ENCODE data around the gene TIMP2.
"Not testable (repeated sequence)": the region's sequence is repeated elsewhere in the genome, so short reads cannot be mapped to it uniquely, and the experiment has no call there.

The TIMP2 gene

DNA sequence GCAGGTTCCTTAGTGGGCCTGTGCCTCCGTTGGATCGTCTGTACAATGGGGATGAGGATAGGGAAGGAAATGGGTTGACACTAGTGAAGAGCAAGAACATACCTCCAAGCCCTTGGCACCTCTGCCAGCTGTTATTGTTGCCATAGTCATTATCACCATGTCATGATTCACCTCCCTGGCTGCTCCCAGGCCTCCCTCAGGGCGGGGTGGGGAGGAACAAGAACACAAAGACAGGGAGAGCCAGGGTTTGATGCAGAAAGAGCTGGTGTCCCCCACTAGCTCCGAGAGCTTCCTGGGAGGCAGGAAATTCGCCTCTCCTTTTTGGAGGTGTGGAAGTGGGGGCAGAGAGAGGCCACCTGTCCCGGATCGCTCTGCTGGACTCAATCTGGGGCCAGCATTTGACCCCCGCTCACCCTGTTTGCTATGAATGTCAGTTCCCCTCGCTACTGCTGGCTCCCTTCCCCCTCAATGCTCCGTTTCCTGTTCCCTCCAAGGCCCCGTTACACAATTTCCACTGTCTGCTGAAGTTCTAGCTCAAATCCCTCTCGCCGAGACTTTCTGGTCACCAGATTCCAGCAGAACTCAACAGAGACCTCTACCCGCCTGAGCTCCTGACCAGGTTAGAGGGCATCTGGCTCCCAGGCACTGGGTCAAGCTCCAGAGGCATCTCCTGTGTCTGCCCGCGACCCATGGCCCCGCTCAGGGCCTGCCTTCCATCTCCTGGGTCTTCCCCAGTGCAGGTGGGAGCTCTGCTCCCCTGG, 9.1 kb downstream of the TIMP2 start:
- peaks cover 10% of the 10 kb centered on the region; the same call in 1 of the 2 replicates for H3K4me1 ChIP-seq (ENCODE audit: insufficient read depth, low read length)

DNA sequence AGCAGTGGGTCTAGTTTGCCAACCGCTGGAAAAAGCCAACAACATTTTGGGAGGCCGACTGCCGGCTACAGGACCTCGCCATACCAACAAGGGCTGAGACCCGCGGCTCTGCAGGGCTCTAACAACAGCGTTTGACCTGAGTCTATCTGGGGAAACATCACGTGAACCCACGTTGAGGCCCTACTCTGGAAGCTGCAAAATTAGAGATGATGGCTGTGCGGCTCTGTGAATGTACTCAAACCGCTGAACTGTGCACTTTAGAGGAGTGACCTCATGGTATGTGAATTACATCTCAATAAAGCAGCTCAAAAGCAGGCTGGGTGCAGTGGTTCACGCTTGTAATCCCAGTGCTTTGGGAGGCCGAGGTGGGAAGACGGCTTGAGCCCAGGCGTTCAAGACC, 12.1 kb downstream of the TIMP2 start:
- Histone ChIP-seq H3K36me3 (ENCODE audit: insufficient read depth, low read length) (no peaks in the 10 kb centered on the region), H3K4me1 (ENCODE audit: insufficient read depth, low read length) (peaks cover 16% of the 10 kb centered on the region), H3K9me3 (ENCODE audit: control insufficient read depth, insufficient read depth, low read length) (no peaks in the 10 kb centered on the region), H3K9ac (ENCODE audit: low read depth, low read length) (no peak overlapping the region)

More for the DNA sequence above, 9.1 kb downstream of the TIMP2 start:
- Histone ChIP-seq H3K9me3 (ENCODE audit: control insufficient read depth, insufficient read depth, low read length) (no peaks in the 10 kb centered on the region), H3K36me3 (ENCODE audit: insufficient read depth, low read length) (no peaks in the 10 kb centered on the region), H3K9ac (ENCODE audit: low read depth, low read length) (no peak overlapping the region)

DNA sequence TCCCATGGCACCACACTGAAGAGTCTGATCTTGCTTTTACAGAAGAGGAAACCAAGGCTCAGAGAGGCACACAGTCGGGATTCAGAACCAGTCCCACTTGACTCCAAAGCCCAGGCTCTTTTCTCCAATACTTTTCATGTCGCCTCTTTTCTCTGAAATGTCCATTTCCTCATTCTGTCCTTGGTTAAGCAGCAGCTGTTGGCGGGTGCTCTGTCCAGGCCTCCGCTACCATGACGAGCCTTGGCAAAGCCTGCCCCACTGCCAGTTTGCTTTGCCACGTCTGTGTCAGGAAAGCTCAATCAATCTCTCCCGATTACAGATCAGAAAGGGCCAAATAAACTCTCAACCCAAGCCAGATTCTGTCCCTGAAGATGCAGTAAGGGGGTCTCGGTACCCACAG, 13.1 kb downstream of the TIMP2 start:
- H3K4me1 ChIP-seq (ENCODE audit: insufficient read depth, low read length) = peaks cover 16% of the 10 kb centered on the region
- H3K9ac ChIP-seq (ENCODE audit: low read depth, low read length) = no peak overlapping the region
- no peaks in the 10 kb centered on the region for H3K36me3 ChIP-seq (ENCODE audit: insufficient read depth, low read length)
- H3K9me3 ChIP-seq (ENCODE audit: control insufficient read depth, insufficient read depth, low read length) = no peaks in the 10 kb centered on the region

DNA sequence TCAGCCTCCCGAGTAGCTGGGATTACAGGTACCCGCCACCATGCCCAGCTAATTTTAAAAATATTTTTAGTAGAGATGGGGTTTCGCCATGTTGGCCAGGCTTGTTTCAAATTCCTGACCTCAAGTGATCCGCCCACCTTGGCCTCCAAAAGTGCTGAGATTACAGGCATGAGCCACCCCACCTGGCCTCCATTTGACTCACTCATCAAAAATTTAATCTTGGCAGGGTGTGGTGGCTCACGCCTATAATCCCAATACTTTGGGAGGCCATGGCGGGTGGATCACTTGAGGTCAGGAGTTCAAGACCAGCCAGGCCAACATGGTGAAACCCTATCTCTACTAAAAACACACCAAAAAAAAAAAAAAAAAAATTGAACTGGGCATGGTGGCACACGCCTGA, 13.6 kb downstream of the TIMP2 start:
- H3K36me3 ChIP-seq (ENCODE audit: insufficient read depth, low read length); H3K9ac ChIP-seq (ENCODE audit: low read depth, low read length); H3K9me3 ChIP-seq (ENCODE audit: control insufficient read depth, insufficient read depth, low read length): not testable (repeated sequence)
- peaks cover 14% of the 10 kb centered on the region for H3K4me1 ChIP-seq (ENCODE audit: insufficient read depth, low read length)

DNA sequence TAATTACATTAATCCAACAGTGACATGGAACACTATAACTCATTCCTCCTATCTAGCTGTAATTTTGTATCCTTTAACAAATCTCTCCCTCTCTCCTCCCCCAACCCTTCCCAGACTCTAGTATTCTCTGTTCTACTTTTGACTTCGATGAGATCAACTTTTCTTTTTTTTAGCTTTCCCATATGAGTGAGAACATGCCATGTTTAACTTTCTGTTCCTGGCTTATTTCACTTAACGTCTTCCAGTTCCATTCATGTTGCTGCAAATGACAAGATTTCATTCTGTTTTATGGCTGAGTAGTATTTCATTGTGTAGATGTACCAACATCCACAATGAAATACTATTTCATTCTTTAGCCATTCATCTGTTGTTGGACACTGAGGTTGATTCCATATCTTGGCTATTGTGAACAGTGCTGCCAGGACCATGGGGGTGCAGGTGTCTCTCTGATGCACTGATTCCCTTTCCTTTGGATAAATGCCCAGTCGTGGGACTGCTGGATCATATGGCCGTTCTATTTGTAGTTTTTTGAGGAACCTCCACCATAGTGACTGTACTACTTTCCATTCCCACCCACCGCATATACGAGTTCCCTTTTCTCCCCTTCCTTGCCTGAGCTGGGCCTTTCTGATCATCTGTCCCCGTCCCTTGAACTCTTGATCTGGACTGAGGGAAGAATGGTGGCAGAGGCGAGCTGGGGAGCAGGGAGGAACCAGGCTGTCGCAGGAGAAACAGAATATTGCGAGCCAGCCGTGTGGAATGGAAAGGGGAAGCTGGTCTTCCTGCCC, 14.5 kb downstream of the TIMP2 start:
- Histone ChIP-seq H3K9ac (ENCODE audit: low read depth, low read length) (no peak overlapping the region), H3K9me3 (ENCODE audit: control insufficient read depth, insufficient read depth, low read length) (no peaks in the 10 kb centered on the region), H3K4me1 (ENCODE audit: insufficient read depth, low read length) (peaks cover 6% of the 10 kb centered on the region; the same call in 1 of the 2 replicates), H3K36me3 (ENCODE audit: insufficient read depth, low read length) (no peaks in the 10 kb centered on the region)

DNA sequence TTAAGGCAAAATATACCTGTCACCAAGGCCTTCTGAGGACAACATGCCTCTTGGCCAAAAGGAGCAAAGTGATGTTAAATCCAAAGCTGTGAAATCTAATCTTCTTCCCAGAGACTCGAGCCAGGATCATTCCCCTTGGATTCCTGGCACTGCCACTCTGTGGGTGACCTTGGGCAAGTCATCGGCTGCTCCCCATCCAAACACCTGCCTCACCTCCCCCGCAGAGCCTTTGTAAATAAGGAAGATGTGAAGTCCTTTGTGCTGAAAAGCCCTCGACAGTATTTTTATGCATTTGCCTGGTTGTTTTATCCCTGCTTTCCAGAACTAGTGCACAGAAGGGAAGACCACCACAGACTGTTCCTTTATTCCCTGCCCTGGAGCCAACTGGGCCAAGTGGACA, 16.8 kb downstream of the TIMP2 start:
- Histone ChIP-seq H3K4me1 (ENCODE audit: insufficient read depth, low read length) (peaks cover 6% of the 10 kb centered on the region; the same call in 1 of the 2 replicates), H3K9ac (ENCODE audit: low read depth, low read length) (no peak overlapping the region), H3K9me3 (ENCODE audit: control insufficient read depth, insufficient read depth, low read length) (no peaks in the 10 kb centered on the region), H3K36me3 (ENCODE audit: insufficient read depth, low read length) (no peaks in the 10 kb centered on the region)

DNA sequence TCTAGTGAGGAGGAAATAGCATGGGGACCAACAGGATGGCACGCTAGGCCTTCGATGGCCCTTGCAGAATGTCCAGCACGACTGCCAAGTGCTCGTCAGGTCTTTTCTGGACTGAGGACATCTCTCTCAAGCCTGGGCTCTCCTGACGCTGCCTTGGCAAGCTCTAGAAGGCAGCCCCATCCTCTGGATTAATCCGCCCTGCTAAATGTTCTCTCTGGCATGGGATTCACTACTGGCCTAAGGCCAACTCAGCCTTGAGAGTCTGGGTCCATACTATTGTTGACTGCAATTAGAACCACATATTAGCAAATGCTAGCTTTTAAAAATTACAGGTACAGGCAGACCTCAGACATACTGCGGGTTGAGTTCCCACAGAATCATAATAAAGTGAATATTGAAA, 19.6 kb downstream of the TIMP2 start:
- Histone ChIP-seq H3K4me1 (ENCODE audit: insufficient read depth, low read length) (peaks cover 10% of the 10 kb centered on the region; the same call in 1 of the 2 replicates), H3K9ac (ENCODE audit: low read depth, low read length) (no peak overlapping the region), H3K9me3 (ENCODE audit: control insufficient read depth, insufficient read depth, low read length) (no peaks in the 10 kb centered on the region), H3K36me3 (ENCODE audit: insufficient read depth, low read length) (no peaks in the 10 kb centered on the region)

DNA sequence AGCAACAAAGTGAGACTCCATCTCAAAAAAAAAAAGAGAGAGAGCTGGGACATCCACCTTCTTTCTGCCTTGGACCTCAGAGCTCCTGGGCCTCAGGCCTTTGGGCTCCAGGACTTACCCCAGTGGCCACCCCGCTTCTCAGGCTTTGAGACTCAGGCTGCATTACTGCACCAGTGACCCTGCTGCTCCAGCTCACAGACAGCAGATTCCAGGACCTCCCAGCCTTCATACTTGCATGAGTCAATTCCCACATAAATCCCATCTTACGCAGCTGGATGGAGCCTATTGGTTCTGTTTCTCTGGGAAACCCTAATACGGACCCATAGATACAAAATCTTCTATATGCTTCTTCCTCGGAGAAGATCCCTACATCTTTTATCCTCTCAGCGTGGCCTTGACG, 20.1 kb downstream of the TIMP2 start:
- H3K9ac ChIP-seq (ENCODE audit: low read depth, low read length) = no peak overlapping the region
- H3K36me3 ChIP-seq (ENCODE audit: insufficient read depth, low read length) = no peaks in the 10 kb centered on the region
- H3K9me3 ChIP-seq (ENCODE audit: control insufficient read depth, insufficient read depth, low read length) = no peaks in the 10 kb centered on the region
- peaks cover 11% of the 10 kb centered on the region for H3K4me1 ChIP-seq (ENCODE audit: insufficient read depth, low read length)

DNA sequence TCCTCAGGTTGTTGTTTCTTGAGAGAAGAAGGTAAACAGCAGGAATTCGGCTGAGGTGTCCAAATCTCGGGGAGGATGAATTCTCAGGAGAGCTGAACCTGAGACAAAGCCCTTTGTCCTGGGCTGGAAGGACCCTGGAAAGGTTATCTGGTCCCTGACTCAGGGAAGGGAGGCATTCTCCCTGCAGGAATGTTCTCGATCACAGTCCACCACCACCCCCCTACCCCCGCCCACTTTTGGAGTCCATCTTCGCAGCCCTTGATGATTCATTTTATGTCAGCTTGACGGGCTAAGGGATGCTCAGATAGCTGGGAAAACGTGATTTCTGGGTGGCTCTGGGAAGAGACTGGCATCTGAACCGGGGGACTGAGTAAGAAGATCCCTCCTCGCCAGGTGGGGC, 20.8 kb downstream of the TIMP2 start:
- peaks cover 17% of the 10 kb centered on the region for H3K4me1 ChIP-seq (ENCODE audit: insufficient read depth, low read length)
- no peaks in the 10 kb centered on the region for H3K9me3 ChIP-seq (ENCODE audit: control insufficient read depth, insufficient read depth, low read length)
- H3K36me3 ChIP-seq (ENCODE audit: insufficient read depth, low read length) = no peaks in the 10 kb centered on the region
- no peak overlapping the region for H3K9ac ChIP-seq (ENCODE audit: low read depth, low read length)

DNA sequence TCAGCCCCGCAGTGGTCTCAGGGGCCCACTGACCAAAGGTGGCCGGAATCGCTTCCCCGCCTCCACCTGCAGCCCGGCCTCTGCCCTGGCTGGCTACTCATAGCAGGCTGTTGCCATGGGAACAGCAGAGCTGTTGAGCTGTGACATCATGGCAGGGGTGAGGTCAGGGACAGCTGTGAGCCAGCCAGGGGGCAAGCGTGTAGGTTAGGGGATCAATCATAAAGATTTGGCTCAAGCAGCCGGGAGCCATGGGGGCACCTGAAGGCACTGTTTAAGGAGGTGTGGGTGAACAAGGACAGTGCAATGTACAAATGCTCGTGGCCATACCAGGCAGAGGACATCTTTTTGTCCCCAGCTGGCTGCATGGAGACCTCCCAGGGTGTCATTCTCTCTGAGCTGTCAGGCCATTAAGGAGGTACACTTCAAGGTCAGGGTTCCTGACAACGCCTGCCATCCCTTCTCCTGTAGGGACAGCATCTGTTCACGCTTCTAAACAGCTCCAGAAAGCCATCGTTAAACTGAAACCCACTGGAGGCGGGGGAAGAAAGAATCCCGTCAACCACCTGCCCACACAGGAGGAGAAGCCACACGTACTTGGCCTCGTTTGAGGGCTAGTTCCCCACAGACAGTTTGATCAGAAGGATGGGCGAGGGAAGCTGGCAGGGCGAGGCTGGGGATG, 21.9 kb downstream of the TIMP2 start, which contains the start of gene CEP295NL:
Gene CEP295NL, minus strand, starts transcription at position 101 of the 679 bp plus-strand sequence. CDS start 1,373 bp downstream, outside the sequence.
- Histone ChIP-seq H3K36me3 (ENCODE audit: insufficient read depth, low read length) (no peaks in the 10 kb centered on the region), H3K9me3 (ENCODE audit: control insufficient read depth, insufficient read depth, low read length) (no peaks in the 10 kb centered on the region), H3K4me1 (ENCODE audit: insufficient read depth, low read length) (peaks cover 18% of the 10 kb centered on the region; the same call in 1 of the 2 replicates), H3K9ac (ENCODE audit: low read depth, low read length) (no peak within 1 kb of the TSS)

DNA sequence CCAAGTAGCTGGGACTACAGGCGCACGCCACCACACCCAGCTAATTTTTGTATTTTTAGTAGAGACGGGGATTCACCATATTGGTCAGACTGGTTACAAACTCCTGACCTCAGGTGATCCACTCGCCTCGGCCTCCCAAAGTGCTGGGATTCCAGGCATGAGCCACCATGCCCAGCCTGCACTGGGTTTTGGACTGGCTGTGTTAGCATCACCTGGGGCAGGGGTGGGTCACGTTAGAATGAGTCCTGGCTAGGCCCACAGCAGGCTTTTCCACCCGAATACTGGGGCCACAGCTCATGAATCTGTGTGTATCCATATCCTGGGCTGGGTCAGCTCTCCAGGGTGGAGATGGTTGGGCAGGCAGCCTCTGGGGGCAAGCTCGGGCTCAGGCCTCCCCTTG, 23.0 kb downstream of the TIMP2 start:
- not testable (repeated sequence) for H3K36me3 ChIP-seq (ENCODE audit: insufficient read depth, low read length); H3K9me3 ChIP-seq (ENCODE audit: control insufficient read depth, insufficient read depth, low read length); H3K9ac ChIP-seq (ENCODE audit: low read depth, low read length)
- H3K4me1 ChIP-seq (ENCODE audit: insufficient read depth, low read length) = peaks cover 22% of the 10 kb centered on the region; the same call in 1 of the 2 replicates

DNA sequence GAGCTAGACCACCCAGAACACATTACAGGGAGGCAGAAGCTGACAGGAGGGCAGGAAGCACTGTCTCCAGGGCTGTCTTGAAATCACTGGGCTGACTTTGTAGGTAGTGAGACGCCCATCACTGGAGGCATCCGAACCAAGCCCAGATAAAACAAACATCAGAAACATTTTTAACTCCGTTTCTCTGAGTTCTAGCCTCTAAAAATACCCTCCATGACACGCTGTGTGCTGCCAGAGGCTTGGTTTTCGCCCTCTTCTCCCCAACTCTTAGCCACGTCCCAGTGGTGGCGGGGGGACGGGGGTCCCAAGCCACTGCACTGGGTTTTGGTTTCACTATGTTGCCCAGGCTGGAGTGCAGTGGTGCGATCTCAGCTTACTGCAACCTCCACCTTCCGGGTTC, 23.4 kb downstream of the TIMP2 start:
- Histone ChIP-seq H3K9me3 (ENCODE audit: control insufficient read depth, insufficient read depth, low read length) (no peaks in the 10 kb centered on the region), H3K4me1 (ENCODE audit: insufficient read depth, low read length) (peaks cover 22% of the 10 kb centered on the region; the same call in 1 of the 2 replicates), H3K9ac (ENCODE audit: low read depth, low read length) (no peak overlapping the region), H3K36me3 (ENCODE audit: insufficient read depth, low read length) (no peaks in the 10 kb centered on the region)

DNA sequence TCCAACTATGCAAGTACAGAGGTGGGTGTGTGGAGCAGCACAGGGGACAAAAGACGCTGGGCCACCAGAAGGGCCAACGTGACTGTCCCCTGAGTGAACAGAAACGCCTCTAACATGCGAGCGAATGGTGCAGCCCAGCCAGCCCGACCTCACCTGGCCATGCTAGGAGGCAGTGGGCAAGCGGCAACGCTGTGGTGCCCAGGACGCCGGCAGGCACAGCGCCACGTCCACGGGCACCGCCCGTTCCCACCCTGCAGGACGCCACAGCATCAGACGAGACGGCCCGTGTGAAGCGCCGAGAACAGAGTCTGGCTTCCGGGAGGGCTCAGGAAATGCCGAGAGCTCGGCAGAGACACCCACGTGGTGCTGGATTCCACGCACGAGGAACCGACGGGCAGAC, 24.4 kb downstream of the TIMP2 start:
- Histone ChIP-seq H3K36me3 (ENCODE audit: insufficient read depth, low read length) (no peaks in the 10 kb centered on the region), H3K4me1 (ENCODE audit: insufficient read depth, low read length) (peaks cover 22% of the 10 kb centered on the region; the same call in 1 of the 2 replicates), H3K9me3 (ENCODE audit: control insufficient read depth, insufficient read depth, low read length) (no peaks in the 10 kb centered on the region), H3K9ac (ENCODE audit: low read depth, low read length) (no peak overlapping the region)

Data from ES-I3 (cell line).